HL-60/S4 treated with phorbol 12-myristate 13-acetate at 8.2 ng/mL for 4 days and 3 days (cell line): ENCODE results near the gene TFE3.
"Not testable (repeated sequence)": the region's sequence is repeated elsewhere in the genome, so short reads cannot be mapped to it uniquely, and the experiment has no call there.

Experiments
- in situ Hi-C: fragments of 300-500 bp; cut with MboI; formaldehyde crosslinking; loops from 2 replicates; pipeline ENCODE4 v1.15.0; 2022; ENCODE audit warnings: low sequenced_read_pairs

TFE3 gene

DNA sequence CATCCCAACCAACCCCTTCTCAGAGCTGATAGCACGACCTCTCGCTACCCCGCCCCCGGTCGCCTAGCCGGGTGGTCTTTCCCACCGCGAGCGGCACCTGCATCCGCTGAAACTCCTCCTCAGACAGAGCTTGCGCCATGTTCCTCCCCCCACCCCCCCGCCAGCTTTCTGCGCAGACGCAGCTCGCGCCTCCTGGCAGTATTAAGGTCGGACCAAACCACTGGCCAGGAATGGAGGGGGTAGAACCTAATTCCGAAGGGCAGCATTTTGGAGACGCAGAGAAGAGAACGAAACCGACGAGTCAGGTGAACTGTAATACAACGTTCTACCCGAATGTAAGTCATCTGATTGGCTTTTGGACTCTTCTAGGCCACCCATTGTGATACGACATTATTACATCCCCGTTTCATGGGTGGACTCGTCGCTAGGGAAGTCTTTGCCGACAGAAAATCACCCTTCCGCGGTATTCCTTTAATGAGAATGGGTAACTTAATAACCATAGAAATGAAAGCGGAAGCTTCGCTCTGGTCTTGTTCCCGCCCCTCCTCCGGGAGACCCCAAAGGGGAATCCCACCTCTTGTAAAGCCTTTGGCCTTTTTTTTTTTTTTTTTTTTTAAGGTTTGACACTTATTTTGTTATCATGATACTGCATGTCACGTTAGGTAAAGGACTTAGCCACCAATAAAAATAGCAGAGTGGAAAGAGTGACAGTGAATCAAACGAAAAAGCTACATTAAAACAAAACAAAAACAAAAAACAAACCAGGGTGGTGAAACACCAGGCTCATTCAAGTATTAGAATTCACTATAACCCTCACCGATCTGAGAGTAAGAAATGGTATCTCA, 40.8 kb downstream of the TFE3 start, which contains the start of gene GRIPAP1:
Gene GRIPAP1, minus strand, starts transcription at position 174 of the 845 bp plus-strand sequence. Its CDS starts 35 bp downstream, at position 139.
- in situ Hi-C loops: no loop called here

DNA sequence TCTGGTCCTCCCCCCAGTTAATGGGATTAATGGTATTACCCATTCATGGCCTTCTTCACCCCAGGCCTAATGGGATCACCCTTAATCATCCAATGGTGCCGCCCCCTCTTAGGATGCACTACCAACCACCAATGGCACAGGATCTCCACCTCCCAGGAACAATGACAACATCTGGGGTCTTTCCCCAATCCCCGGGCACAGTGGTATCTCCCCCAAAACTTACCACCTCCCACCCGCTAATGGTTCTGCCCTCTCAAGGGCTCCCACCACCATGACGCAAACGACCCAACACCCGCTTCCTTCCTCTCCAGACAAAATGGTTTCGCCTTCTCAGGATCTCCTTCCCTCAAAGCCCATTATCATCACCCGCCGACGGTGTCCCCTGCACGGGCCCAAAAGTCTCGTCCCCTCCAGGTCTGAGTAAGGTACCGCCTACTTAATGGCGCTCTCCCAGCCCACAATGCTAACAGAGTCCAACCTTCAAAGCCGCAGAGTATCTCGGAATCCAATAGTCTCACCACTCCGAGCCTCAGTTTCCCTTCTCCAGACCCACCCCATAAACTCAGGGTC, 41.6 kb downstream of the TFE3 start:
- in situ Hi-C loops: no loop called here

DNA sequence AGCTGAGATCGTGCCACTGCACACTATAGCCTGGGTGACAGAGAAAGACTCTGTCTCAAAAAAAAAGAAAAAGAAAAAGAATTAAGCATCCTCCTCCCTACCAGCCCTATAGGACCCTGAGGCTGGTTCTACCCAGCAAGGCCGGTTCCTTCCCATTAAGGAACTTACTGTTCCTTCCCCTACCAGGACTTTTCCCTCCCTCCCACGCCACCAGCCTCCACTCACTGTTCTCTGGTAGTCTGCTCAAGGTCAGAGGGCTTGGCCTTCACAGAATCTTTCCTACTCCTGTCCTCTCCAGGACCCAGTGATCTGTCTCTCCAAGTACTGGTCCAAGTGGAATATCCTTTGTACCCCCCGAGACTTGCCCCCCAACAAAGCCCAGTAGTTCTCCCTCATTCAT, 42.5 kb downstream of the TFE3 start:
- in situ Hi-C loops: no loop called here

GRCh38 chrX:48999030-48999429, 44.1 kb downstream of the TFE3 start:
- in situ Hi-C loops: no loop called here

DNA sequence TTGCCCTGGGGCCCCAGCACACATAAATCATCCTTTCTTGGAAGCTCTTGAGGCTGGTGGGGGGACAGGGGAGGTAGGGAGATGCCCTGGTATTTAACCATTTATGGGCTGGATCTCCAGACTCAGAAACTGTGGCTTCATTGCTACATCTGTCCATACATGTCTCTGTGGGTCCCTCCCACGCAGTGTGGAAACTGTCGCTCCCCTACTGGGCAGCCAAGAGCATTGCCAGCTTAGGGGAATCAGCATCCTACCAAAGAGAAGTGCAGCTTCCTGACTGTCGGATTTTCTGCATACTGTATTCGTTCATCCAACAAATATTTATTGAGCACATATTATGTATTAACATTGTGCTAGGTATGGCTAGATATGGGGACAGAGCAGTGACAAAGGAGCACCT, 44.8 kb downstream of the TFE3 start:
- in situ Hi-C loops: no loop called here

DNA sequence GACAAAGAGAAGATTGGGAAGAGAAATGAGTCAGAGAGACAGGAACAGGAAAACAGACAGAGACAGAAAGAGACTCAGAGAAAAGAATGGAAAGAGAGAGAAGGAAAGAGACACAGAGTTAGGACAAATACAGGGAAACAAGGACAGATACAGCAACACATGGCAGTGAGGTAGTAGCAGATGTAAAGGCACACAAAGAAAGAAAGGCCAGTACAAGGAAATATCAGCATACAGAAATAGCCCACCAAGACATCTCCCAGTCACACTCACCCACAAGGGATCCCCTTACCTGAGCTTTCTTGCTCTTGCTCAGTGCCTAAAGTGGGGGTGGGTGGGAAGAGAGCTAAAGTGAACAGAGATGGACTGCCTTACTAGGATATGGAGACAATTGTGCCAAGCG, 45.3 kb downstream of the TFE3 start:
- in situ Hi-C loops: no loop called here

GRCh38 chrX:48997455-48997854, 45.7 kb downstream of the TFE3 start:
- in situ Hi-C loops: no loop called here

DNA sequence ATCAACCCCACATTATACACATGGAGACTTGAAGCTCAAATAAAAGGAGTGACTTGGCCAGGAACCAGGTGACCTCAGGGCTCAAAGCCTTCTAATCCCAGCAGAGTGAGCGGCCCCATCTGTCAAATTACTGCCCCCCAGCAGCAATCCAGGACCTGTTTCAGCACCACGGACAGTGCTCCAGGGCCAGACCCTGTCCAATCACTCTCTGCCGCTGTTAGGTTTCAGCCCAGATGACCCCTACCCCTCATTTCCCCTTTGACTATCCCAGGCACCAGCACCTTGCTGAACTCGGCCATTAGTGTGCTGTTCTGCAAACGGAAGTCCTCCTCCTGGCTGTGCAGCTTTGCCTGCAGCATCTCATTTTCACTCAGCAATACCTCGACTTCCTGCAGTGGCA, 46.2 kb downstream of the TFE3 start:
- in situ Hi-C loops: no loop called here

DNA sequence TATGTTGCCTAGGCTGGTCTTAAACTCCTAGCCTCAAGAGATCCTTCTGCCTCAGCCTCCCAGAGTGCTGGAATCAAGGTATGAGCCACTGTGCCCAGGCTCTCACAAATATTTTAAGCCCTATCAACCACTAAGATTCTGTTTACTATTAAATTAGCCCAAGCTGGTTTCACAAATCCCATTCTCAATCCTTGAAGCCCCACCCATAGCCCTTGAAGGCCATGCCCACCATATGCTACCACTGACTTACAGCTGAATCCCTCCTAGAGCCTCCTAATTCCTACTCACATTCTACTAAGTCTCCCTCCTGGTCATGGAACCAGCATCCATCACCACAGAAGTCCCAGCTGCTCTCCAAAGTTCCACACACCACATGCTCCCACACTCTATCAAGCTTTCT, 50.8 kb downstream of the TFE3 start:
- in situ Hi-C loops: no loop called here

GRCh38 chrX:48989483-48989882, 53.7 kb downstream of the TFE3 start:
- in situ Hi-C loops: no loop called here

DNA sequence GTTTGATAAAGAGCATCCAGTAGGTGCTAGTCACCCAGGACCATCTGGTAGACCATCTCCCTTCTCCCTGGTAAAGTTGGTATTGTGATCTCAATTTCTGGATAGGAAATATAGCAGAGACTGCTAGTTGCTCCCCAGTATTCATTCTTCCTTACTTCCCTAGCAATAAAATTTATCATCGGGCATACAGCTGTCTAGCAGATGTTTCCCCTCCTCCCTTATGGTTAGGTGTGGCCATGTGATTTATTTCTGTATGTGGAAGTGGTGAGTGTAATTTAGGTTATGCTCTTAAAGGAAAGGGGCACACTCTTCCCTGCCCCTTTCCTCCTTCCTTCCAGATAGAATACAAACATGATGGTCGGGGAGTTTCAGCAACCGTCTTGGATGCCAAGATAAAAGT, 59.3 kb downstream of the TFE3 start:
- in situ Hi-C loops: no loop called here

DNA sequence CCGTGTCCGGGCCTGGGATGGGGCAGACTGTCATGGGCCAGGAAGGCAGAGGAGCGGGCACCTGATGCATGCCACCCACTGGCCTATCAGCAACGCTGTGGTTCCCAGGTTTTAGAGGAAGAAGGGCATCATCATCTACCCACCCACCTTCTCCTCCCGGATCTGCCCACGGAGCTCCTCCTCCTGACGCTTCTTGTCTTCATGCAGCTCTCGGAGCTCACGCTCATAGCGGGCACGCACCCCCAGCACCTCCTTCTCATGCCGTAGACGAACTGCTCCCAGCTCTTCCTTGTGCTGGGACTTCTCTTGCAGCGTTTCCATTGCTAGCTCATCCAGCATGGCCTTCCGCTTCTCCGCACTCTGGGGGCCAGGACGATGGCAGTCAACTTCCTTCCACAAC, 60.1 kb downstream of the TFE3 start:
- in situ Hi-C loops: no loop called here

DNA sequence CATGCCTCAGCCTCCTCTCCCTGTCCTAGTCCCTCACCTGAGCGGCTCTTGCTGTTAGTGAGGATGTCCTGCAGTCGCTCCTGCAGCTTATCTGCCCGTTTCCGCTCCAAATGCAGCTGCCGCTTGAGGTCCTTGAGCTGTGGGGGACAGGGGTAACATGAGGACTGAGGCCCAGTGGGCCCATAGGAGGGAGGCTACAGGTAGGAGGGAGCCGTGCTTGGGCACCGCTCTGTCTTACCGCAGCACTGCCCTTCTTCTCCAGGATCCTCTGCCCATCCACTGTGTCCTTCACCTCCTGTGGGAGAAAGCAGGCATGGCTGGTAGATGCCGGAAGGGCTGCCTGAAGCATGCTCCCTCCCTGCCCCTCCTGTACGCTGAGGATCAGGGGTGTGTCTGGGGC, 62.0 kb downstream of the TFE3 start:
- in situ Hi-C loops: no loop called here

DNA sequence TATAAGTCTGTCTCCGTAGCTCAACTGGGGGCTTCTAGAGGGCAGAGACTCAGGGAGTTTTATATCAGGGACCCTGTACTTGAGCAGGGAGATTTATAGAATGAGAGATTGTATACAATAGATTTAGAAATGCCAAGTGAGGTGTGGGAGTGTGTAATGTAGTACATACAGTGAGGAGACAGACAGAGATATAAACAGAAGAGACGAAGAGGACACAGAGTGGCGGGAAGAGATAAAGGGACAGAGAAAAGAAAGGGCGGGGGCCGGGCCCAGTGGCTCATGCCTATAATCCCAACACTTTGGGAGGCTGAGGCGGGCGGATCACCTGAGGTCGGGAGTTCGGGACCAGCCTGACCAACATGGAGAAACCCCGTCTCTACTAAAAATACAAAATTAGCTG, 62.8 kb downstream of the TFE3 start:
- in situ Hi-C loops: not testable (repeated sequence)
